IMR-90 (cell line): ENCODE measurements around the gene TNRC6A. TPM values are rescaled to one million over a fixed set of nuclear protein-coding genes. Genes with fewer than 3 reads are reported as not detected.

ENCODE experiments used
- ATAC-seq: fragments of 200-7000 bp; cut with Tn5 transposase; 2 replicates; pipeline ENCODE4 v1.9.1; 2020; ENCODE audit warnings: low read depth, mild to moderate bottlenecking, moderate library complexity
- BruUV-seq: library from RNA; stranded (reverse); fragments of 400-500 nt; replicated peaks from 2 replicates; lab custom pipeline; 2021; lab: Mats Ljungman, UMichigan
- CTCF ChIA-PET: fragments of 300-600 bp; formaldehyde crosslinking; extraction: SDS; loops from one replicate; lab custom pipeline; 2021; ENCODE audit warnings: antibody characterized with exemption; lab: Yijun Ruan, JAX
- POLR2A ChIA-PET: fragments of 300-600 bp; sonication (Branson Sonifier 250); formaldehyde crosslinking; loops from one replicate; lab custom pipeline; 2022; ENCODE audit warnings: antibody characterized with exemption; ENCODE audit not compliant: unreplicated experiment; lab: Charles Lee
- DNase-seq: peaks from one replicate; pipeline ENCODE4 v3.0.0; 2013
- H2AFZ ChIP-seq: replicated peaks from 2 replicates; pipeline ENCODE3; 2013; ENCODE audit warnings: low read length, mild to moderate bottlenecking; ENCODE audit not compliant: poor library complexity
- H2AK5ac ChIP-seq: 2 replicates; pipeline ENCODE4 v1.6.1; 2013; ENCODE audit warnings: low read depth, low read length, inconsistent platforms
- H2AK9ac ChIP-seq: replicated peaks from 2 replicates; pipeline ENCODE3; 2013; ENCODE audit warnings: mild to moderate bottlenecking, low read depth, low read length, moderate library complexity; ENCODE audit not compliant: poor library complexity
- H2BK120ac ChIP-seq: 2 replicates; pipeline ENCODE4 v1.6.1; 2013; ENCODE audit warnings: low read depth, low read length, inconsistent platforms
- H2BK15ac ChIP-seq: 3 replicates; pipeline ENCODE4 v1.6.1; 2013; ENCODE audit warnings: low read depth, low read length, inconsistent platforms
- H2BK20ac ChIP-seq: 2 replicates; pipeline ENCODE4 v1.6.1; 2013; ENCODE audit warnings: low read depth, mild to moderate bottlenecking, inconsistent platforms, low read length, moderate library complexity
- H2BK5ac ChIP-seq: 2 replicates; pipeline ENCODE4 v1.6.1; 2013; ENCODE audit warnings: mild to moderate bottlenecking, low read depth, low read length, inconsistent platforms; ENCODE audit not compliant: poor library complexity, severe bottlenecking
- H3K14ac ChIP-seq: replicated peaks from 2 replicates; pipeline ENCODE4 v1.6.1; 2013; ENCODE audit warnings: low read depth, low read length, inconsistent platforms
- H3K18ac ChIP-seq: 2 replicates; pipeline ENCODE4 v1.6.1; 2013; ENCODE audit warnings: low read depth, low read length, control low read depth
- H3K23ac ChIP-seq: 2 replicates; pipeline ENCODE4 v1.6.1; 2013; ENCODE audit warnings: low read depth, low read length, inconsistent platforms
- H3K27ac ChIP-seq: 2 replicates; pipeline ENCODE4 v1.5.1; 2013; ENCODE audit warnings: mild to moderate bottlenecking, control low read depth, low read length; ENCODE audit not compliant: insufficient read depth
- H3K27me3 ChIP-seq: 2 replicates; pipeline ENCODE4 v1.6.1; 2013; ENCODE audit warnings: low read length; ENCODE audit not compliant: control insufficient read depth, insufficient read depth
- H3K36me3 ChIP-seq: 2 replicates; pipeline ENCODE4 v1.6.1; 2013; ENCODE audit warnings: low read length, mixed read lengths; ENCODE audit not compliant: control insufficient read depth, insufficient read depth
- H3K4ac ChIP-seq: 2 replicates; pipeline ENCODE4 v1.6.1; 2013; ENCODE audit warnings: low read depth, low read length, inconsistent platforms
- H3K4me1 ChIP-seq: 2 replicates; pipeline ENCODE4 v1.6.1; 2013; ENCODE audit warnings: low read length, mixed read lengths; ENCODE audit not compliant: control insufficient read depth, insufficient read depth
- H3K4me2 ChIP-seq: 2 replicates; pipeline ENCODE4 v1.6.1; 2013; ENCODE audit warnings: low read depth, mild to moderate bottlenecking, control low read depth, low read length, moderate library complexity
- H3K4me3 ChIP-seq: 2 replicates; pipeline ENCODE4 v1.5.1; 2013; ENCODE audit warnings: low read depth, mild to moderate bottlenecking, control low read depth, low read length, moderate library complexity; ENCODE audit not compliant: insufficient read depth
- H3K56ac ChIP-seq: 2 replicates; pipeline ENCODE4 v1.6.1; 2013; ENCODE audit warnings: low read length, inconsistent platforms; ENCODE audit not compliant: insufficient read depth; ENCODE audit errors: extremely low read depth
- H3K79me1 ChIP-seq, 2 experiments: 2 replicates each; pipeline ENCODE4 v1.6.1; 2013; ENCODE audit warnings: low read length in 2 of 2, inconsistent platforms in 1 of 2, low read depth in 1 of 2
- H3K9ac ChIP-seq: 2 replicates; pipeline ENCODE4 v1.6.1; 2013; ENCODE audit warnings: low read depth, low read length, control low read depth
- H3K9me1 ChIP-seq: 2 replicates; pipeline ENCODE4 v1.6.1; 2013; ENCODE audit warnings: low read length, inconsistent platforms; ENCODE audit not compliant: insufficient read depth
- H3K9me3 ChIP-seq: 2 replicates; pipeline ENCODE4 v1.6.1; 2013; ENCODE audit warnings: low read length; ENCODE audit not compliant: control insufficient read depth, insufficient read depth
- H4K20me1 ChIP-seq: 2 replicates; pipeline ENCODE4 v1.6.1; 2013; ENCODE audit warnings: low read length, inconsistent platforms; ENCODE audit not compliant: insufficient read depth
- H4K5ac ChIP-seq: 2 replicates; pipeline ENCODE4 v1.6.1; 2013; ENCODE audit warnings: mild to moderate bottlenecking, low read depth, low read length, control low read depth
- H4K8ac ChIP-seq, 2 experiments: 2 replicates each; pipeline ENCODE4 v1.6.1; 2013; ENCODE audit warnings: low read depth in 2 of 2, low read length in 2 of 2, control low read depth in 1 of 2, inconsistent platforms in 1 of 2
- H4K91ac ChIP-seq: 2 replicates; pipeline ENCODE4 v1.6.1; 2013; ENCODE audit warnings: low read depth, low read length, inconsistent platforms; ENCODE audit not compliant: insufficient read depth
- BHLHE40 ChIP-seq: fragments of 150-350 bp; IDR thresholded peaks from 2 replicates; pipeline ENCODE4 v1.6.1; 2016; ENCODE audit warnings: mild to moderate bottlenecking, low read depth, low read length
- CEBPB ChIP-seq: IDR thresholded peaks from 2 replicates; pipeline ENCODE4 v1.6.1; 2012; ENCODE audit warnings: low read depth, low read length, improper control_type of control experiment
- ELK1 ChIP-seq: fragments of 150-350 bp; IDR thresholded peaks from 2 replicates; pipeline ENCODE4 v1.6.1; 2016; ENCODE audit warnings: low read depth, mild to moderate bottlenecking, low read length, moderate library complexity, borderline replicate concordance
- FOS ChIP-seq: fragments of 150-350 bp; IDR thresholded peaks from 2 replicates; pipeline ENCODE4 v1.6.1; 2016; ENCODE audit warnings: low read depth, low read length
- MAZ ChIP-seq: IDR thresholded peaks from 2 replicates; pipeline ENCODE4 v1.6.1; 2012; ENCODE audit warnings: low read depth, mild to moderate bottlenecking, low read length, improper control_type of control experiment, moderate library complexity, borderline replicate concordance
- MXI1 ChIP-seq: IDR thresholded peaks from 2 replicates; pipeline ENCODE4 v1.6.1; 2012; ENCODE audit warnings: low read depth, mild to moderate bottlenecking, low read length, moderate library complexity, borderline replicate concordance
- NFE2L2 ChIP-seq: fragments of 150-350 bp; IDR thresholded peaks from 2 replicates; pipeline ENCODE4 v1.6.1; 2016; ENCODE audit warnings: low read depth, mild to moderate bottlenecking, low read length
- POLR2A ChIP-seq: IDR thresholded peaks from 2 replicates; pipeline ENCODE4 v1.6.1; 2012; ENCODE audit warnings: mild to moderate bottlenecking, low read depth, low read length
- RAD21 ChIP-seq: IDR thresholded peaks from 2 replicates; pipeline ENCODE4 v1.6.1; 2012; ENCODE audit warnings: low read length, improper control_type of control experiment
- RCOR1 ChIP-seq: IDR thresholded peaks from 2 replicates; pipeline ENCODE4 v1.6.1; 2012; ENCODE audit warnings: mild to moderate bottlenecking, low read length, improper control_type of control experiment; ENCODE audit not compliant: insufficient replicate concordance
- SMC3 ChIP-seq: fragments of 150-350 bp; IDR thresholded peaks from 2 replicates; pipeline ENCODE4 v1.6.1; 2016; ENCODE audit warnings: low read depth, mild to moderate bottlenecking, antibody characterized with exemption, low read length, moderate library complexity
- WGBS, 2 experiments: methylation state at CpG; one replicate each; pipeline versions ENCODE4 v1.1.5 to v1.1.7; 2013; ENCODE audit warnings: missing lambda C conversion rate in 2 of 2; ENCODE audit not compliant: insufficient read length in 1 of 2; ENCODE audit errors: extremely low coverage in 2 of 2; 5-methylcytosine and 5-hydroxymethylcytosine counted together
- dilution Hi-C: fragments of 300-500 bp; cut with HindIII; formaldehyde crosslinking; loops from one replicate; pipeline ENCODE4 v1.14.3; 2018; ENCODE audit warnings: low sequenced_read_pairs; ENCODE audit not compliant: unreplicated experiment
- in situ Hi-C: fragments of 300-500 bp; cut with MboI; formaldehyde crosslinking; loops from 3 replicates; pipeline ENCODE4 v1.14.3; 2019; ENCODE audit warnings: low sequenced_read_pairs, inconsistent platforms, mixed read lengths
- intact Hi-C: fragments of 100-400 bp; cut with micrococcal nuclease; formaldehyde crosslinking; loops from 2 replicates; pipeline ENCODE4 v1.10.0; 2022
- polyA plus RNA-seq, 3 experiments: library from polyadenylated mRNA; depleted of rRNA; stranded (reverse); fragments of >200 nt; gene quantifications; 2 replicates each; pipeline ENCODE4 v1.2.3, GENCODE V29; 2012; ENCODE audit warnings: low replicate concordance in 1 of 3
- total RNA-seq: library from RNA; depleted of rRNA; stranded (reverse); fragments of >200 nt; gene quantifications from 2 replicates; pipeline ENCODE4 v1.2.3, GENCODE V29; 2012
- TF ChIP-seq, protein P1 (sequence below): fragments of 150-350 bp; IDR thresholded peaks from 2 replicates; pipeline ENCODE4 v1.6.1; 2017; ENCODE audit warnings: mild to moderate bottlenecking, antibody characterized with exemption, low read length, low read depth
- TF ChIP-seq, protein P2 (sequence below): conservative IDR thresholded peaks from 2 replicates; pipeline ENCODE4 v1.5.1; 2012; ENCODE audit warnings: mild to moderate bottlenecking, low read depth, low read length, improper control_type of control experiment

Gene TNRC6A
- total and polyA plus RNA-seq, 2 of the 4 experiments (the other 2 are of a cell fraction): 32.4 to 42.3 TPM

DNA sequence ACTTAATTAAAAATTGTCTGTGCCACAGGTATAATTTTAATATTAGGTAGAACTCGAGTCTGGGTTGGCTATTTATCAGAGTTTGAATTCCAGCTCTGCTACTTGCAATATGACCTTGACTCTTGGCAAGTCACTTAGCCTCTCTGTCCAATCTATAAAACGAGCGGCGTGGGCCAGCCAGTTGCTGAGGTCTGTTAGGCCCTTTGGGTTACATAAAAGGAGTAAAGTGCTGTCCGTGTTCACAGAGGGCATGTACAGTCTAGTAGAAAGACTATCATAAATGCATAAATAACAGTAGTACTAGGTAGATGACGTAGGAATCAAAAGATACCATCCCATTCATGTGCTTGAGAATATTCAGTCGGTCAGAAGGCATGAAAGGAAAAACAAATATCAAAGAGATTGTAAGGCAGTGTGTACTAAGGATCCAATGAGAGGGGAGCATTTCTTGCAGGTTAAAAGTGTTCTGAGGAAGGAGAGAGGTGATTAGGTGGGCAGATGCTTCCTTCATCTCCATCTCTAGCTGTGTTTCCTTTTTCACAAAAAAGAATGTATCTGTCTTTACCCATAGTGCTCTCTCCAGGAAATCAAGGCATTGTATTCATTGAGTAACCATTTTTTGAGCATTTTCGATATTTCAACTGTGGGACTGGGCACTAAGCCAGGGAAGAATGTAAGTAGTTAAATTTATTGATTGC lies 2.4 kb downstream of the TNRC6A start:
- TF ChIP-seq FOS: no peak
- TF ChIP-seq, protein P1, sequence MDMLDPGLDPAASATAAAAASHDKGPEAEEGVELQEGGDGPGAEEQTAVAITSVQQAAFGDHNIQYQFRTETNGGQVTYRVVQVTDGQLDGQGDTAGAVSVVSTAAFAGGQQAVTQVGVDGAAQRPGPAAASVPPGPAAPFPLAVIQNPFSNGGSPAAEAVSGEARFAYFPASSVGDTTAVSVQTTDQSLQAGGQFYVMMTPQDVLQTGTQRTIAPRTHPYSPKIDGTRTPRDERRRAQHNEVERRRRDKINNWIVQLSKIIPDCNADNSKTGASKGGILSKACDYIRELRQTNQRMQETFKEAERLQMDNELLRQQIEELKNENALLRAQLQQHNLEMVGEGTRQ: no peak
- TF ChIP-seq MAZ: no peak
- TF ChIP-seq, protein P2, sequence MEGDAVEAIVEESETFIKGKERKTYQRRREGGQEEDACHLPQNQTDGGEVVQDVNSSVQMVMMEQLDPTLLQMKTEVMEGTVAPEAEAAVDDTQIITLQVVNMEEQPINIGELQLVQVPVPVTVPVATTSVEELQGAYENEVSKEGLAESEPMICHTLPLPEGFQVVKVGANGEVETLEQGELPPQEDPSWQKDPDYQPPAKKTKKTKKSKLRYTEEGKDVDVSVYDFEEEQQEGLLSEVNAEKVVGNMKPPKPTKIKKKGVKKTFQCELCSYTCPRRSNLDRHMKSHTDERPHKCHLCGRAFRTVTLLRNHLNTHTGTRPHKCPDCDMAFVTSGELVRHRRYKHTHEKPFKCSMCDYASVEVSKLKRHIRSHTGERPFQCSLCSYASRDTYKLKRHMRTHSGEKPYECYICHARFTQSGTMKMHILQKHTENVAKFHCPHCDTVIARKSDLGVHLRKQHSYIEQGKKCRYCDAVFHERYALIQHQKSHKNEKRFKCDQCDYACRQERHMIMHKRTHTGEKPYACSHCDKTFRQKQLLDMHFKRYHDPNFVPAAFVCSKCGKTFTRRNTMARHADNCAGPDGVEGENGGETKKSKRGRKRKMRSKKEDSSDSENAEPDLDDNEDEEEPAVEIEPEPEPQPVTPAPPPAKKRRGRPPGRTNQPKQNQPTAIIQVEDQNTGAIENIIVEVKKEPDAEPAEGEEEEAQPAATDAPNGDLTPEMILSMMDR: no peak
- TF ChIP-seq SMC3: no peak
- TF ChIP-seq ELK1: no peak
- TF ChIP-seq BHLHE40: no peak
- no peak for TF ChIP-seq NFE2L2
- TF ChIP-seq RCOR1: no peak
- TF ChIP-seq POLR2A: no peak
- no peak for TF ChIP-seq CEBPB
- no peak for TF ChIP-seq MXI1
- TF ChIP-seq RAD21: no peak
- Histone ChIP-seq H2BK20ac (no peak overlapping the region), H2AK9ac (no peak overlapping the region), H3K4ac (no peak overlapping the region), H2AK5ac (no peak overlapping the region; the same call in 1 of the 2 replicates), H3K18ac (no peak overlapping the region), H3K23ac (peak overlapping the region; percentile 67; the same call in 1 of the 2 replicates), H3K27ac (peak overlapping the region; percentile 29; the same call in 1 of the 2 replicates), H3K4me3 (no peak overlapping the region), H3K79me1 (peaks cover 11 to 55% of the 10 kb centered on the region in 2 experiments), H4K5ac (no peak overlapping the region), H4K20me1 (peaks cover 44% of the 10 kb centered on the region), H4K91ac (no peak overlapping the region), H2AFZ (no peak overlapping the region), H3K56ac (no peak overlapping the region), H3K9me3 (no peaks in the 10 kb centered on the region), H3K9ac (no peak overlapping the region), H3K9me1 (peaks cover 6% of the 10 kb centered on the region; the same call in 1 of the 2 replicates), H3K36me3 (peaks cover 11% of the 10 kb centered on the region), H4K8ac (no peak overlapping the region), H3K4me1 (peaks cover 23% of the 10 kb centered on the region), H2BK15ac (no peak overlapping the region), H3K14ac (no peak overlapping the region), H2BK120ac (no peak overlapping the region), H3K27me3 (no peaks in the 10 kb centered on the region), H2BK5ac (peak overlapping the region; percentile 11), H3K4me2 (peak overlapping the region; percentile 70)
- intact Hi-C loops (loop anchor here (5.0 kb wide), 1 partner anchor 95 kb away; no protein-coding TSS in a partner anchor), in situ Hi-C loops (no loop called here), dilution Hi-C loops (no loop called here)
- TSS peak; percentile 7 for BruUV-seq
- DNase-seq (no peak), ATAC-seq (no peak)
- CTCF ChIA-PET: interaction anchor here (0.6 to 1.5 kb wide), 2 partner anchors 8 to 60 kb away, joined by 3 to 4 read pairs; no protein-coding TSS in a partner anchor
- POLR2A ChIA-PET: no interaction called here
- no CpG with 5 or more reads among the region's 8 CpGs for WGBS, 2 experiments
